Measurements from ENCODE around the gene DSE.

Gene DSE

DNA sequence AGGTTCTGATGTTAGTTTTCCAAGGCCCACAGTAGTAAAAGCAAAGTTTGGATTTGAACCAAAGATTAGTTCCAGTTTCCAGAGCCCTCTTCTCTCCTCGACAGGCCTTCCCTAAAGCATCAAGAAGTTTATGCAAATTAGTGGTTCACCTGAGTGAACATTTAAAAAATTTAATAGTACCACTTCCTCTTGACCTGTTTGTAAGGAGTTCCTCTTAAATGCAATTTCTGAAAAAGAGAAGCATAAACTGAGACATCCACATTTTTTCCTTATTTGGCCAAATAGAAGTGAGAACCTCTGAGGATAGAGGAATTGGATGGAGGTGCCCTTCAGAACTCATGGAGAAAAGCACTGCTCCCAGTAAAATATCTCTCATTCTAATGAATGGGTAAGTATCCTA is 1.2 kb upstream of the DSE start:
- TF ChIP-seq, protein P1, sequence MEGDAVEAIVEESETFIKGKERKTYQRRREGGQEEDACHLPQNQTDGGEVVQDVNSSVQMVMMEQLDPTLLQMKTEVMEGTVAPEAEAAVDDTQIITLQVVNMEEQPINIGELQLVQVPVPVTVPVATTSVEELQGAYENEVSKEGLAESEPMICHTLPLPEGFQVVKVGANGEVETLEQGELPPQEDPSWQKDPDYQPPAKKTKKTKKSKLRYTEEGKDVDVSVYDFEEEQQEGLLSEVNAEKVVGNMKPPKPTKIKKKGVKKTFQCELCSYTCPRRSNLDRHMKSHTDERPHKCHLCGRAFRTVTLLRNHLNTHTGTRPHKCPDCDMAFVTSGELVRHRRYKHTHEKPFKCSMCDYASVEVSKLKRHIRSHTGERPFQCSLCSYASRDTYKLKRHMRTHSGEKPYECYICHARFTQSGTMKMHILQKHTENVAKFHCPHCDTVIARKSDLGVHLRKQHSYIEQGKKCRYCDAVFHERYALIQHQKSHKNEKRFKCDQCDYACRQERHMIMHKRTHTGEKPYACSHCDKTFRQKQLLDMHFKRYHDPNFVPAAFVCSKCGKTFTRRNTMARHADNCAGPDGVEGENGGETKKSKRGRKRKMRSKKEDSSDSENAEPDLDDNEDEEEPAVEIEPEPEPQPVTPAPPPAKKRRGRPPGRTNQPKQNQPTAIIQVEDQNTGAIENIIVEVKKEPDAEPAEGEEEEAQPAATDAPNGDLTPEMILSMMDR (IDR thresholded peaks at IDR 0.05): no peak

DNA sequence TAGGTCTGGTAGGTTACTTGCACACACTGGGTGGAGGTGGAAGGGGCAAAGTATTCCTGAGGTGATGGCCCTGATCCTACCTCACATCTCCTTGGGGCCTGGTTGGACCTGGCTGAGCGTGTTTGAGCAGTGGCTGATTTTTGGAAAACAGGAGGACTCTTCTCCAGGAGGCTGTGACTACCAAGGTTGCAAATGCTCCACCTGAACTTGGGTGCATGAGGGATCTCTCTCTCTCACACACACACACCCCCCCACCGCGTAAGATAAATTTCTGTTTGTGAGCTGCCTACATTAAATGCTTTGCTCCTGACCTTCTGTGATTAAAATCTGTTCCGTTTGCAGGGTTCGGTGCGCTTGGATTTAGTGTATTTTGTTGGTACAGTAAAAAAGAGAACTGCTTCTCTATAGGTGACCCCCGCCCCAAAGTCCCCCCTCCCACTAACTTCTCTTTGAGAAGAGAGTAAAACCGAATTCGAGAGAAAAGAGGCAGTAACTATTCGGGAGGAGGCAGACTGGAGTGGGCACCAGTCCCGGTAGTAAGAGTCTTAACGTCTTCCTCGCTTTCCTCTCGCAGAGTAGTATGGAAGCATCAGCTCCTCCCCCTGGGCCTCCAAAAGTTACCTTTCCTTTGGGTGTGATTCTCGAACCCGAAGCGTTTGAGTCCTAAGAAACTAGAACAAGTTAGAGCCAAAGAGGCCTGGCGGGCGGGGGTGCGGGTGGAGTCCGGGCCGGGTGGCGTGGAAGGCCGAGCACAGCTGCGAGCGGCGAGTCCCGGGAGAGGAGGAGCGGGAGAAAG is 585 bp upstream of the DSE start:
- TF ChIP-seq, protein P1 (IDR thresholded peaks at IDR 0.05): no peak

DNA sequence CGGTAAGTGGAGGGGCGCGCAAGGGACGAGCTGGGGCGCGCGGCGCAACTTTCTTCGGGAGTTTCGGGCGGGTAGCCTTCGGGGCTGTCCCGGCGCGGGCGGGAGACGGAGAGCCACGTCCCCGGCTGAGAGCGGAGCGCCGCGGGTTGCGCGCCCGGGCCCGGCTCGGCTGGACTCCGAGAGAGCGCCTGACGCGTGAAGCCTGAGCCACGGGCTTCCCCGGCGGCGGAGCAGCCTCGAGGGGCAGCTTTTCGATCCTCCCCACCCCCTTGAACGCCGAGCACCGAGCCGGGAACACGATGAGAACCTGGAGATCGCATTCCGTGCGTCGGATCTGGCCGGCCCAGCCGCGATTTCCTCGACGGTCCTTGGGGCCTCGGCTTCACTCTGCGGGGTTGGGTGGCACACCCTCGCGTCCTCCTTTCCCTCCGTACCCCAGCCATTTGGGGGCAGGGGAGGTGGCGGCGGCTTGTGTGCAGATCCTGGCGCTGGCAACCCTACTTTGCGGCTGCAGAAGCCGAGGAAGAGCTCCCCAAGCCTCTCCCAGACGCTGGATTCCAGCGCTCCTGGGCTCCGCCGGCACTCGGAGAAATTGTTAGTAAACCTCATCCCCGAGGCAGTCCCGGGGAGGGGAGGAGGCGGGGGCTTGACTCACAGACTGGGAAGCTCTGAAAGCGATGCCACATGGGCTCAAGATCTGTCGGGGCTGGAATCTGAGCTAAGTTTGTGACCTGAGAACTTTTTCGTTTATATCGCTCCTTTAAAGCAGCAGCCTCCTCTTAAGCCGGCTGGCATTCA is 572 bp downstream of the DSE start:
- TF ChIP-seq, protein P1 (IDR thresholded peaks at IDR 0.05): no peak

DNA sequence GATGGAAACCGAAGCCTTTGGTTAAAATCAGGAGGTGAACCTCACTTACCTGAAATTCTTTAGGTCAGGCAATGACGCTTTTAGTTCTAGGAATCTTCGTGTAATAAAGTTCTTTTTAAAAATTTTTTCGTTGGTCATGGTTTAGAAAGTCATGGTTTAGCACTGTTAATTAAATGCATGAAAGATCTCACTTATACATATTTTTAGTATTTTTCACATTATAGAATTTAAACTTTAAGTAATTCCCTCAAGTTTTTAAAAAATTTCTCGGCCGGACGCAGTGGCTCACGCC is 1.1 kb downstream of the DSE start:
- TF ChIP-seq, protein P1 (IDR thresholded peaks at IDR 0.05): no peak

DNA sequence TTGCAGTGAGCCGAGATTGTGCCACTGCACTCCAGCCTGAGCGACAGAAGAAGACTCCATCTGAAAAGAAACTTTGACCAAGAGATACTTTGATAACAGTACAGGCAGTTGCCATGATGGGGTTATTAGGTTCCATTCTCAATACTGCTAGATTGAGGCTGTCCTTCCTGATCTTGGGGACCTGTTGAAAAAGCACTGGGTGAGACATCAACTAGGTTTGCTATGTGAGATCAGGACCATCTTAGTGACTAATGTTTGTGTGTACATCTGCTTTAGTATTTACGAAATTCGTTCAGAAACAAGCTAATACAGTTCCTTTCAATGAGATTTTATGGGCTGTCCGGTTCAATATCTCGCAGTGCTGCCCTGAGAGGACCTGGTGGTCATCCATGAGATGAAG is 2.6 kb downstream of the DSE start:
- TF ChIP-seq, protein P1 (IDR thresholded peaks at IDR 0.05): no peak

DNA sequence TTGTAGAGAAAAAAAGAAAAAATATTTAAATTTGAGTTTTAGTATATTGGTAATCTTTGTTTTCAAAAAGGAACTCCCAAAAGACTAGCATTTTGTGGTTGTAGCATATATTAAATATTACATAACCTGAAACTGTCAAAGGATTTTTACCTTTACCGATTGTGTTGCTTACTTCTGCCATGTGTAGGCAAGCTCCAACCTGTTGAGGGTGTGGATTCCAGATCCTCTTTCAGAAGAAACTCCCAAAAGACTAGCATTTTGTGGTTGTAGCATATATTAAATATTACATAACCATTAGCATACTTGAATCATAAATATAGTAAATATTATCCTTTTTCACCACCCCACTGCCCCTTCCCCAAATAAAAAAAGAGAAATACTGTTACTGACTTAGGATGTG is 3.2 kb downstream of the DSE start:
- TF ChIP-seq, protein P1 (IDR thresholded peaks at IDR 0.05): no peak

DNA sequence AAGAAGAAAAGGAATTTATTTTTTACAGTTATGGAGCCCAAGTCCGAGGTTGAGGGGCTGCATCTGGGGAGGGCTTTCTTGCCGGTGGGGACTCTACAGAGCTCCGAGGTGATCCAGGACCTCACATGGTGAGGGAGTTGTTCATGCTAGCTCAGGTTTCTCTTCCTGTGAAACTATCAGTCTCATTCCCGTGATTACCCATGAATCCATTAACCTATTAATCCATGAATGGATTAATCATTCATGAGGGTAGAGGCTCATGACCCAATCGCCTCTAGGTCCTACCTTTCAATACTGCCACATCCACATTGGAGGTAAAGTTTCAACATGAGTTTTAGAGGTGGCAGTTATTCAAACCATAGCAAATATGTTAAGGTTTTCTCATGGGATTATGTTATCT is 3.8 kb downstream of the DSE start:
- TF ChIP-seq, protein P1 (IDR thresholded peaks at IDR 0.05): no peak
